ENCODE data around the gene RAB32.
A peak's percentile ranks its signal among the peaks of the same experiment; 100 is the strongest.

The RAB32 gene

DNA sequence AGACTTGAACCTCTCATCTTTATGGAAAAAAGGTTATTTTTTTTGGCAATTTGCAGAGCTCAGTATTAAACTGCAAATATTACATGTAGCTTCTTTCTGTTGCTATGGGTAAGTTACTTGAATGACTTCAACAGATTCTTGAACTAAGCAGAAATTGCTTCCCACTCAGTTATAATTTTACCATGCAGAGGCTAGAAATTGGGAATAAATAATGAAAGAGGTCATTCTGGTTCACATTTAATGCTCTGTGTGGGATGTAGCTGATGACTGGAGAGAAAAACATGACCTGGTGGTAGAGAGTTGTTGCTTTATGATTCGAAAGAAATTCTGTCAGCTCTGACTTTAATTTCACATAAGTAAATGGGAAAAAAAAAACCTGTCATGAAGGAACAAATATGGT, 38.3 kb downstream of the RAB32 start:
- TF ChIP-seq, protein P1, sequence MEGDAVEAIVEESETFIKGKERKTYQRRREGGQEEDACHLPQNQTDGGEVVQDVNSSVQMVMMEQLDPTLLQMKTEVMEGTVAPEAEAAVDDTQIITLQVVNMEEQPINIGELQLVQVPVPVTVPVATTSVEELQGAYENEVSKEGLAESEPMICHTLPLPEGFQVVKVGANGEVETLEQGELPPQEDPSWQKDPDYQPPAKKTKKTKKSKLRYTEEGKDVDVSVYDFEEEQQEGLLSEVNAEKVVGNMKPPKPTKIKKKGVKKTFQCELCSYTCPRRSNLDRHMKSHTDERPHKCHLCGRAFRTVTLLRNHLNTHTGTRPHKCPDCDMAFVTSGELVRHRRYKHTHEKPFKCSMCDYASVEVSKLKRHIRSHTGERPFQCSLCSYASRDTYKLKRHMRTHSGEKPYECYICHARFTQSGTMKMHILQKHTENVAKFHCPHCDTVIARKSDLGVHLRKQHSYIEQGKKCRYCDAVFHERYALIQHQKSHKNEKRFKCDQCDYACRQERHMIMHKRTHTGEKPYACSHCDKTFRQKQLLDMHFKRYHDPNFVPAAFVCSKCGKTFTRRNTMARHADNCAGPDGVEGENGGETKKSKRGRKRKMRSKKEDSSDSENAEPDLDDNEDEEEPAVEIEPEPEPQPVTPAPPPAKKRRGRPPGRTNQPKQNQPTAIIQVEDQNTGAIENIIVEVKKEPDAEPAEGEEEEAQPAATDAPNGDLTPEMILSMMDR (IDR thresholded peaks at IDR 0.05; ENCODE audit: insufficient read depth, low read depth, low read length, missing control alignments): no peak
- no peak for DNase-seq (ENCODE audit: low read depth)
- H3K4me3 ChIP-seq (ENCODE audit: low read length): no peak overlapping the region

DNA sequence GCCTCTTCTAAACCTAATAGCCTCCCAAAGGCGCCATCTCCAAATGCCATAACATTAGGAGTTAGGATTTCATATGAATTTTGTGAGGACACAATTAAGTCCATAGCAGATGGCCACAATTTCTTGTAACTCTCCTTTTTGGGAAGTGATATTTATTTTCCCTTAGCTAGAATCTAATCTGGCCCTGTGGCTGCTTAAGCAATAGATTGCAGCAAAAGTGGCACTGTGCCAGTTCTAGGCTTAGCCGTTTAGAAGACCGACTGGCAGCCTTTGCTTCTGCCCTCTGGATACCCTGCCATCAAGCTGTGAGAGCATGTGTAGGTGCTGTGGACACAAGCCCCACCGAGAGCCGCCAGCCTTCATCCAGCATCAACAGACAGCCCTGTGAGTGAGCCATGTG, 39.2 kb downstream of the RAB32 start:
- TF ChIP-seq, protein P1 (IDR thresholded peaks at IDR 0.05; ENCODE audit: insufficient read depth, low read depth, low read length, missing control alignments): no peak
- no peak overlapping the region for H3K4me3 ChIP-seq (ENCODE audit: low read length)
- peak; percentile 41 for DNase-seq (ENCODE audit: low read depth)

DNA sequence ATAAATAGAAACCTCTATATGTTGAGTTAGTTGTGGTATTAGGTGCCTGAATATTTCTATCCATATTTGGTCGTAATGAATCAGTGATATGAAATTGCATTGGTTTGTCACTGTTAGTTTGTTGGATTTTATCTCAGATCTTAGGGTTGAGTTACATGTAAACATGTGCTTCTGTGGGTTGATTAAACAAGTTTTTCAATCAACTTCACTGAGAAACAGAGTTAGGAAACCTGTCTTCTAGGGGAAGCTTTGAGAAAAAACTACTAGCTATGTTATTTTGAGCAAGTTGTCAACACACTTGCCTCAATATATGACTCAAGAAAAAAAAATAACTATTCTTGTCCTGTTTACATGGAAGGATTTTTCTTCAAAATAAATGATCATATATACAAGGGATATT, 40.3 kb downstream of the RAB32 start:
- TF ChIP-seq, protein P1 (IDR thresholded peaks at IDR 0.05; ENCODE audit: insufficient read depth, low read depth, low read length, missing control alignments): no peak
- no peak overlapping the region for H3K4me3 ChIP-seq (ENCODE audit: low read length)
- DNase-seq (ENCODE audit: low read depth): no peak

DNA sequence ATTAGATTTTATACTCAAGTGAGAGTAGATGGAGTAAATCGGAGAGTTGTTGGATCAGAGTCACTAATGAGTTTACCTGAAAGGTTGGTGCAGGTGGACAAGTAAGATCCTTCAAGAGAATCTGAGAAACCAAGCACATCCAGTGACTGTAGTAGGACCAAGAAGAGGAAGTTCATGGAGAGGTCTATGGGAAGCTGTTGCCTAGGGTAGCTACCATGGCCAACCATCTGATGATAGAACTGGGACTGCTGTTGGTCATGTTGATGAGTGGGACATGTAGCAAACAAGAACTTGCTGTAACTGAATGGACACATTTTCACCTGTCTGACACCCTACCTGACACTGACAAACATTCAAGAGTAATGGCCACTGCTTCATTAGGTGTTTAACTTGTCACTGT, 43.8 kb downstream of the RAB32 start:
- TF ChIP-seq, protein P1 (IDR thresholded peaks at IDR 0.05; ENCODE audit: insufficient read depth, low read depth, low read length, missing control alignments): no peak
- no peak for DNase-seq (ENCODE audit: low read depth)
- H3K4me3 ChIP-seq (ENCODE audit: low read length): no peak overlapping the region

DNA sequence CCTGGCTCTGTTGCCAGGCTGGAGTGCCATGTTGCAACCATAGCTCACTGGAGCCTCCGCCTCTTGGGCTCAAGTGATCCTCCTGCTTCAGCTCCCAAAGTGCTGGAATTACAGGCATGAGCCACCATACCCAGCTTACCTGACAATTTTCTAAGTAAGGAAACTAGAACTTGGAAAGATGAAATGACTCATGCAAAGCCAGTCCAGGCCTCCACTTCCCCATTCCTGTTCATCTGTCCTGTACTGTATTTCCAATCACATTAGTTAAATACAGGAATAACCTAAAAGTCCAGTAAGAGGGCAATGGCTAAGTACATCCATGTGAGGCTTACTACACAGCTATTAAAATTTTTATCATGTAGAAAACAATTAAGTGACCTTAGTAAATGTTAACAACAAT, 46.9 kb downstream of the RAB32 start:
- DNase-seq (ENCODE audit: low read depth): peak; percentile 51
- TF ChIP-seq, protein P1 (IDR thresholded peaks at IDR 0.05; ENCODE audit: insufficient read depth, low read depth, low read length, missing control alignments): no peak
- no peak overlapping the region for H3K4me3 ChIP-seq (ENCODE audit: low read length)

DNA sequence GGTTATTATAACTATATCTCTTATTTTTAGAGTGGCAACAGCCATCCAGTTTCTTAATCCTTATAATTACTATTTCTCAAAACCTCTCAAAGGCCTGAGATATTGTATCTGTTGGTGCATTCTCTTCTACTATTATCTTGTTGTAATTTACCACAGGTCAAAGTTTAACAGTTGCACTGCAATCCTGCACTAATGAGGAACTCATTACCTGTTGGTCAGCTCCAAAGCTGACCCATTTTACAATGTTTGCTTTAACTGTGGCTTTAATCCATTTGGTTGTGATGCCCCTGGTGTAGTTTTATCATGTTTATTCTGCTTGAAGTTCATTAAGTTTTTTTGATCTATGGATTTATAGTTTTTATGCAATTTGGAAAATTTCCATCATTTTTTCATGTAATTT, 48.8 kb downstream of the RAB32 start:
- DNase-seq (ENCODE audit: low read depth): no peak
- no peak overlapping the region for H3K4me3 ChIP-seq (ENCODE audit: low read length)
- TF ChIP-seq, protein P1 (IDR thresholded peaks at IDR 0.05; ENCODE audit: insufficient read depth, low read depth, low read length, missing control alignments): no peak

DNA sequence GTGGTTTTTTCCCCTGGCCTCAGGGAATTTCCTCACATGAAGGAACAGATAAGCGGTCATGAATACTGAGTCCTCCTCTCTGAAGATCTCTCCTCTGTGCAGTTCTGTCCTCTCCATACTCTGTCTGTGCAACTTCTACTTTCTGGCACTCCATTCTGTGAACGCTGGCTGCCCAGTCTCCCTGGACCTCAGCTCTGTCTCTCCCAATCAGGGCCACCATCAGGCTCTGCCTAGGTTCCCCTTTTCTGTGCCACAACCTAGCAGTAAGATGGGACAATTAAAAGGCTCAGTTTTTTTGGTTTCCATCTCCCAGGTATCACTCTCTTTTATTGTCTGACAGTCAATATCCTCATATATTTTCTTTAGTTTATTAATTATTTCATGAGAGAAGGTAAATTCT, 50.4 kb downstream of the RAB32 start:
- H3K4me3 ChIP-seq (ENCODE audit: low read length): no peak overlapping the region
- TF ChIP-seq, protein P1 (IDR thresholded peaks at IDR 0.05; ENCODE audit: insufficient read depth, low read depth, low read length, missing control alignments): no peak
- no peak for DNase-seq (ENCODE audit: low read depth)
